AG08396 (cell line): ENCODE results near the gene TC2N.
"Not testable (repeated sequence)": the region's sequence is repeated elsewhere in the genome, so short reads cannot be mapped to it uniquely, and the experiment has no call there.

ENCODE experiments used
- DNase-seq: peaks from one replicate; pipeline ENCODE4 v3.0.0; 2012; ENCODE audit warnings: low spot score, mixed read lengths

Gene TC2N

GRCh38 chr14:91753501-91754128 lies 113.7 kb downstream of the TC2N start:
- DNase-seq, result peak; percentile 11

DNA sequence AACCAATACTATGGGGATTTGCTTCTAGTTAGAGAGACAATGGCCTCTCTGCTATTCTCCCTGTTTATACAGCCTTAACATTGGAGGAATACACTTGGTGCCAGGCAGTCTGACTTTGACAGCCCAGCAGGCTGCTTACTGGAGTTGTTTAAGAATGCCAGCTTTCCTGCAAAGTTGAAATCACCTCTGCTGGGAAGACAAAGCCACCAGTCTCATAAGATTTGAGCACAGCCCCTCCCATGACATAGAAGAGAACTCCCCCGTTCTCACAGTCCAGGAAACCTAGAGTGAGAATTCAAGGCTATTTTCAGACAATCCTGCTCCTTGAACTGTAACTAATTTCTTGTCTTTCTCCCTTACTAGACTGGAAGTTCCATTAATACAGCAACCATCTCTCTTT lies 114.4 kb downstream of the TC2N start:
- DNase-seq, result no peak

DNA sequence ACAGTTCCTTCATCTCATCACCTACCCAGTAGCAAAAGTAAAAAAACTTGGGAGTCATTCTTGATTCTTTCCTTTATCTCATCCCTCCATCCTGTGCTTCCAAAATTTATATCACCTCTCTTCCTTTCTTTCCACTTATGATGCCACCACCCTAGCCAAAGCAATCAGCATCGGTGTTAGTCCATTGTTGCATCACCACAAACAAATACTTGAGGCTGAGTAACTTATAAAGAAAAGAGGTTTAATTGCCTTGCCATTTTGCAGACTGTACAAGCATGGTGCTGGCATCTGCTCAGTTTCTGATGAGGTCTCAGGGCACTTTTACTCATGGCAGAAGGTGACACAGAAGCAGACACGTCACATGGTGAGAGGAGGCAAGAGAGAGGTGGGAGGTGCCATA lies 115.6 kb downstream of the TC2N start:
- DNase-seq, result no peak

- no peak for DNase-seq
These were observed 116.6 kb downstream of the TC2N start for GRCh38 chr14:91750634-91751198.

GRCh38 chr14:91749868-91750267 lies 117.5 kb downstream of the TC2N start:
- no peak for DNase-seq

- DNase-seq, result no peak
These were observed 119.3 kb downstream of the TC2N start for GRCh38 chr14:91748049-91748448.

DNA sequence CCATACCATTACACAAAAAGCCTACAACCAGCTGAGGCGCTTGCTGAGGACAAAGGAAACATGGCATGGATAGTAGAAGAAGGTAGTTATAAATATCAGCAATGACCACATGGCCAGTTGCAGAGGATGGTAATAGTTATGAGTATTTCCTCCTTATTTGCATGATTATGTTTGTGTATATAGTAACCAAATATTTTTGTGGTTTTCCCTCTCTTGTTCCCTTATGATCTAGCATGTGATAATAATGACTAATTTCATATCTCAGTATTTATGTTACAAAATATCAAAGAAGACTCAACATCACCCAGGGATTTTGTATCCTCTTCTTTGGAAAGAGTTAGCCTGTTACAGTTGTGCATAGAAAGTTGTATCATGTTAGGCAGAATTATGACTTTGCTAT lies 122.0 kb downstream of the TC2N start:
- no peak for DNase-seq

DNA sequence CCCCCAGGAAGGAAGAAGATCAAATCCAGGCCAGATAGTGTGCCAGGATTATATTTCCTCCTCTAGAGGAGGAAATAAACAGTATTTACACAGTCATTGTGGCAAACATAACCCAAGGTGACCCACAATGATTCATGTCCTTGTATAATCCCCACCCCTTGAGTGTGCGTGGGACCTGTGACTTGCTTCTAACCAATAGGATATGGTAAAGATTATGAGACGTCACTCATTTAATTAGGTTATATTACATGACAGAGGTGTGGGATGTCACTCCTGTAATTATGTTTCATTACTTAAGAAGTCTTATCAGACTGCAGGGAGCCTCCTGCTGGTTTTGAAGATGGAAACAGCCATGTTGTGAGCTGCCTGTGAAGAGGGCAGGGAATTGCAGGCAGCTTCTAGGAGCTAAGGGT lies 123.3 kb downstream of the TC2N start:
- no peak for DNase-seq

DNA sequence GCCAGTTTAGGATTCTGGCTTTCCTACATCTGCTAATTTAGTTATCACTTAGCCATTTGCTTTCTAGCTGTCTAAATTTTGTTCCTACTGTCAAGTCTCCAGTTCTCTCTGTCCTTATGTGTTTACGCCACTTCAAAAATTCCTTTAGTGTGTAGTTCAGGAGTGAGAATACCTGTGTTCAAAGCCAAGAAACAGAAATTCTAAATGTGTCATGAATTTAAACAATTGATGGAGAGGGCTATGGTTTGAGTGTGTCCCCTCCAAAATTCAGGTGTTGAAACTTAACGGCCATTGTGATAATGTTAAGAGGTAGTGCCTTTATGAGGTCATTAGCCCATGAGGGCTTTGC lies 124.1 kb downstream of the TC2N start:
- no peak for DNase-seq

- DNase-seq, result no peak
These were observed 124.6 kb downstream of the TC2N start for GRCh38 chr14:91742621-91743304.

DNA sequence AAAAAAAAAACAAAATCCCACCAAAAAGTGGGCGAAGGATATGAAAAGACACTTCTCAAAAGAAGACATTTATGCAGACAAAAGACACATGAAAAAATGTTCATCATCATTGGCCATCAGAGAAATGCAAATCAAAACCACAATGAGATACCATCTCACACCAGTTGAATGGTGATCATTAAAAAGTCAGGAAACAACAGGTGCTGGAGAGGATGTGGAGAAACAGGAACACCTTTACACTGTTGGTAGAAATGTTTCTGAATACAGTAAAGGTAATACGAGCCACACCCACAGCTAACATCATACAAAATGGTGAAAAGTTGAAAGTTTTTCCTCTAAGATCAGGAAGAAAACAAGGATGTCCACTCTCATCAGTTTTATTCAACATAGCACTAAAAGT lies 127.5 kb downstream of the TC2N start:
- DNase-seq, result not testable (repeated sequence)

GRCh38 chr14:91737619-91738018 lies 129.7 kb downstream of the TC2N start:
- no peak for DNase-seq

- DNase-seq, result no peak
These were observed 134.4 kb downstream of the TC2N start for GRCh38 chr14:91732859-91733477.

GRCh38 chr14:91732439-91732838 lies 134.9 kb downstream of the TC2N start:
- no peak for DNase-seq

DNA sequence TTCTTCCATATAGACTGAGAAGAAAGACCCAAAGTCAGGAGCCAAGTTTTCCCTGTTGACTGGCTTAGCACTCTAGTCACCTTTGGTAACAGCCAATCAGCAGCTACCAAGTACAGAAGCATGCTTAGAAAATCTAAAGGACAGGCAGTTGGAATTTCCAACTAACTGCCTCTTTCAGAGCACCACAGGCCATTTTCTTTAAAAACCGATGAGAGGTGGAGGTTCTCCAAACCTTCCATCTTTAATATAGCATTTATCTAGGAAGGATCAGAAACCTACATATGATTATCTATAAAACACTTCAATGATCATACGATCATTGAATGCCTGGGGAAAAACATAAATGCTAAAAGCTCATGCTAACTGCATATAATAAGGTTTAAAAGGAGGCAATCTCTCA lies 135.3 kb downstream of the TC2N start, which contains the start of gene CATSPERB:
Gene CATSPERB, minus strand, starts transcription at position 101 of the 400 bp plus-strand sequence. CDS start 2,607 bp downstream, outside the sequence.
- DNase-seq, result no peak

DNA sequence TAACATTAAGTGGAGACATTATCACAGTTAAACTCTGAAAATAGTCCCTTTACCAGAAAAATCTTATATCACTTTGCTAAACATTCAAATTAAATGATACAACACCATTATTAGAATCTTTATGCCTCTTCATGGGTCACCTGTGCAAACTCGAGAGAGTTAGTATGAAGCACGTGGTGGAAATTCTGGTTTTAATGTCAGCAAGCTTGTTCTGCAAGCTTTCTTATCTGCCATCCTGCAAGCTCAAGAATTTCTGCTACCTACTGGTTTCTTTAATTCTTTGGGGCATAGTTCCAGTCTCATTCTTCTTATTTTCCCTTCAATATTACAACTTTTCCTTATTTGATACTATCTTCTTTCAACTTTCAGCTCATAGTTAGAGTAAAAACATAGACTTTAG lies 136.3 kb downstream of the TC2N start:
- DNase-seq, result no peak

DNA sequence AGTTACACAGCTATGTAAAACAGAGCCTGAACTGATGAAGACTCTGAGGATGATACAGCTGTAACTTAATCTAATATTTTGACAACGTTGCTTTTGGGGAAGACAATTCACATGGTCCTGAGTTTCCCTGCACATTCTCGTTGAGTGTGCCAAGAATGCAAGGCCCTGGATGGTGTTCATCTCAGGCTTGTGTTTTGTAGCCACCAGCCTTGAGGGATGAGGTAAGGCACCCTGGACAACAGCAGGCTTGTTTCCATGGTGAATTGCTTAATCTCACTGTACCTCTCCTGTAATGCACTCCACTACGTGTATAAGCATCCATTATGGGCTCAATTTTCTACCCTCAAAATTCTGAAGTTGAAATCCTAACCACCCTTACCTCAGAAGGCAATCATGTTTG lies 137.6 kb downstream of the TC2N start:
- DNase-seq, result peak; percentile 13
